Thymus (tissue), 11 donors: ENCODE measurements around the gene COPRS. TPM values are rescaled to one million over a fixed set of nuclear protein-coding genes. Genes with fewer than 3 reads are reported as not detected.

Experiments used
- DNase-seq, 9 donors: peaks; one replicate each; pipeline ENCODE4 v3.0.0-alpha.2; 2013; ENCODE audit warnings: low spot score in 9 of 9, low read depth in 6 of 9, missing footprints in 1 of 9
- H3K27ac ChIP-seq, 2 donors: one replicate each; pipeline ENCODE4 v1.5.1; 2013; ENCODE audit warnings: control low read depth in 1 of 2, low read depth in 1 of 2, low read length in 1 of 2, mild to moderate bottlenecking in 1 of 2, moderate library complexity in 1 of 2
- H3K27me3 ChIP-seq, 2 donors: one replicate each; pipeline ENCODE4 v1.5.1; 2013; ENCODE audit warnings: low read length in 1 of 2; ENCODE audit not compliant: control insufficient read depth in 2 of 2, insufficient read depth in 1 of 2
- H3K36me3 ChIP-seq, 2 donors: one replicate each; pipeline ENCODE4 v1.5.1; 2013; ENCODE audit warnings: low read length in 1 of 2, mild to moderate bottlenecking in 1 of 2, moderate library complexity in 1 of 2; ENCODE audit not compliant: control insufficient read depth in 2 of 2, insufficient read depth in 2 of 2
- H3K4me1 ChIP-seq, 2 donors: one replicate each; pipeline ENCODE4 v1.5.1; 2013; ENCODE audit warnings: low read length in 2 of 2; ENCODE audit not compliant: control insufficient read depth in 2 of 2, insufficient read depth in 2 of 2
- H3K4me3 ChIP-seq, 2 donors: one replicate each; pipeline ENCODE4 v1.5.1; 2013; ENCODE audit warnings: low read length in 2 of 2, control low read depth in 1 of 2, mild to moderate bottlenecking in 1 of 2
- H3K9me3 ChIP-seq, 2 donors: one replicate each; pipeline ENCODE4 v1.5.1; 2013; ENCODE audit warnings: low read length in 1 of 2, mild to moderate bottlenecking in 1 of 2; ENCODE audit not compliant: control insufficient read depth in 2 of 2, insufficient read depth in 1 of 2
- WGBS: extraction: QIAGEN DNeasy Blood & Tissue Kit; methylation state at CpG from one replicate; pipeline ENCODE4 v1.1.7; 2013; 5-methylcytosine and 5-hydroxymethylcytosine counted together
- polyA plus RNA-seq: library from polyadenylated mRNA; stranded (reverse); fragments of 200-250 nt; gene quantifications from one replicate; pipeline ENCODE4 v1.2.3, GENCODE V29; 2013
- total RNA-seq: library from RNA; stranded (reverse); fragments of 120-200 nt; gene quantifications from one replicate; pipeline ENCODE4 v1.2.4, GENCODE V29; 2013
- donor health status: healthy.

COPRS gene
- total and polyA plus RNA-seq, 2 donors: 22.1 to 35.3 TPM

- DNase-seq: no peak
These were observed 51.2 kb downstream of the COPRS start for GRCh38 chr17:31807846-31808245.

GRCh38 chr17:31806921-31807320 is 52.1 kb downstream of the COPRS start:
- H3K4me1 ChIP-seq: no peaks in the 10 kb centered on the region
- no peak overlapping the region for H3K4me3 ChIP-seq
- no peaks in the 10 kb centered on the region for H3K27me3 ChIP-seq
- DNase-seq: no peak
- H3K9me3 ChIP-seq: no peaks in the 10 kb centered on the region
- no peaks in the 10 kb centered on the region for H3K36me3 ChIP-seq
- no peak overlapping the region for H3K27ac ChIP-seq
- WGBS: 98% methylated on average over 4 of the region's 4 CpGs

More at GRCh38 chr17:31807846-31808245, 51.2 kb downstream of the COPRS start:
- no peaks in the 10 kb centered on the region for H3K9me3 ChIP-seq
- H3K4me1 ChIP-seq: no peaks in the 10 kb centered on the region
- no peak overlapping the region for H3K27ac ChIP-seq
- H3K36me3 ChIP-seq: no peaks in the 10 kb centered on the region
- no peak overlapping the region for H3K4me3 ChIP-seq
- H3K27me3 ChIP-seq: no peaks in the 10 kb centered on the region

GRCh38 chr17:31803494-31804213 is 55.4 kb downstream of the COPRS start:
- no peaks in the 10 kb centered on the region for H3K27me3 ChIP-seq
- DNase-seq: no peak
- no peak overlapping the region for H3K4me3 ChIP-seq
- H3K9me3 ChIP-seq: no peaks in the 10 kb centered on the region
- no peaks in the 10 kb centered on the region for H3K36me3 ChIP-seq
- H3K4me1 ChIP-seq: no peaks in the 10 kb centered on the region
- 87% methylated on average over 11 of the region's 11 CpGs for WGBS
- H3K27ac ChIP-seq: no peak overlapping the region

GRCh38 chr17:31802502-31802901 is 56.5 kb downstream of the COPRS start:
- H3K27ac ChIP-seq: no peak overlapping the region
- H3K4me1 ChIP-seq: no peaks in the 10 kb centered on the region
- H3K27me3 ChIP-seq: no peaks in the 10 kb centered on the region
- 94% methylated on average over 2 of the region's 2 CpGs for WGBS
- no peak overlapping the region for H3K4me3 ChIP-seq
- DNase-seq: no peak
- no peaks in the 10 kb centered on the region for H3K9me3 ChIP-seq
- no peaks in the 10 kb centered on the region for H3K36me3 ChIP-seq

Other genes starting within 250 kb of the COPRS start
- gene UTP6, start 42.5 kb upstream of the COPRS start, total RNA-seq: 65.7 TPM
- 125 TPM for gene UTP6, start 42.5 kb upstream of the COPRS start, polyA plus RNA-seq
- gene SUZ12, start 77.8 kb upstream of the COPRS start, total RNA-seq: 24.3 TPM
- gene SUZ12, start 77.8 kb upstream of the COPRS start, polyA plus RNA-seq: 33.0 TPM
- gene LRRC37B, start 148.1 kb upstream of the COPRS start, total RNA-seq: 16.3 TPM
- 31.4 TPM for gene LRRC37B, start 148.1 kb upstream of the COPRS start, polyA plus RNA-seq